GM19463 (cell line): ENCODE data around the gene PPP4R4.
"Not testable (repeated sequence)": the region's sequence is repeated elsewhere in the genome, so short reads cannot be mapped to it uniquely, and the experiment has no call there.

ENCODE experiments used
- ATAC-seq: cut with Tn5 transposase; IDR thresholded peaks from one replicate; pipeline ENCODE4 v1.9.1; 2021; ENCODE audit warnings: mild to moderate bottlenecking, moderate library complexity; ENCODE audit not compliant: unreplicated experiment

Gene PPP4R4

DNA sequence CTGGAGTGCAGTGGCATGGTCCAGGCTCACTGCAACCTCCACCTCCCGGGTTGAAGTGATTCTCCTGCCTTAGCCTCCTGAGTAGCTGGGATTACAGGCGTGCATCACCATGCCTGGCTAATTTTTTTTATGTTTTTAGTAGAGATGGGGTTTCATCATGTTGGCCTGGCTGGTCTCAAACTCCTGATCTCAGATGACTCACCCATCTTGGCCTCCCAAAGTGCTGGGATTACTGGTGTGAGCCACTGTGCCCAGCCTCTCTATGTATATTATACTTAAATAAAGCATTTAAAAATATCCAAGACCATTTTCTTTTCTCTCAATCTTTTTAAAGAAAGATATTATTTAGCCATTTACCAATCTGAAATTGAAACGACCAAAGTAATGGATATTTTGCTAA is 90.1 kb downstream of the PPP4R4 start:
- not testable (repeated sequence) for ATAC-seq

DNA sequence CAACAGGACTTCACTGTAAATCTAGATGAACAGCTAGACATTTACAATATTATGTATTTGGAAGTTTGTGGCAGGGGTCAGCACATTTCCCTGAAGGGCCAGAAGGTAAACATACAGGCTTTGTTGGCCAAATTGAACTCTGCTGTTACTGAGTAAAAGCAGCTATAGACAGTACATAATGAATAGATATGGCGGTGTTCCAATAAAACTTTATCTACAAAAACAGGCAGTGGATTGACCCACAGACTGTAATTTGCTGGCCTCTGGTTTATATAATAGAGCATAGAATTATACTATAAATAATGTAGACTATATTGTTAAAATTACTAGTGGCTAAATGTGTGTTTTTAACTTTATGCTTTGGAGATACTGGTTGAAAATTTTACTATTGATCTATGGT is 93.2 kb downstream of the PPP4R4 start:
- ATAC-seq: no peak

DNA sequence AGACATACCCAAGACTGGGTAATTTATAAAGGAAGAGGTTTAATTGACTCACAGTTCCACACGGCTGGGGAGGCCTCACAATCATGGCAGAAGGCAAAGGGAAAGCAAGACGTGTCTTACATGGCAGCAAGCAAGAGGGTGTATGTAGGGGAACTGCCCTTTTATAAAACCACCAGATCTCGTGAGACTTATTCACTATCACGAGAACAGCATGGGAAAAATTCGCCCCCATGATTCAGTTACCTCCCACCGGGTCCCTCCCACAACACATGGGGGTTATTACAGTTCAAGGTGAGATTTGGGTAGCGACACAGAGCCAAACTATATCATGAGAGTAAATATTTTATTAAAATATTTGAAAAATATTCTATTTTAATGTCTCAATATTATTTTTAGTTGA is 94.5 kb downstream of the PPP4R4 start:
- not testable (repeated sequence) for ATAC-seq

DNA sequence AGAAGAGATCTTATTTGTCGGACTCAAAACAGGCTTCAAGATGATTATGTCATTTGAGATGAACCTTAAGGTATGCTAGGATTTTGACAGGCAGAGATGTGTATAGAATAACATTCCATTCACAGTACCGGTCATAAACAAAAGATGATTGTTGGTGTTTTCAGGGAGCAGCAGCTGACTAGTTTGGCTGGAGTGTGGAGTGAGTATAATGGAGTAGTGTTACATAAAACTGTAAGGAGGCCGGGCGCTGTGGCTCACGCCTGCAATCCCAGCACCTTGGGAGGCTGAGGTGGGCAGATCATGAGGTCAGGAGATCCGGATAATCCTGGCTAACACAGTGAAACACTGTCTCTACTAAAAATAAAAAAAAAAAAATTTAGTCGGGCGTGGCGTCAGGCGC is 95.0 kb downstream of the PPP4R4 start:
- no peak for ATAC-seq

DNA sequence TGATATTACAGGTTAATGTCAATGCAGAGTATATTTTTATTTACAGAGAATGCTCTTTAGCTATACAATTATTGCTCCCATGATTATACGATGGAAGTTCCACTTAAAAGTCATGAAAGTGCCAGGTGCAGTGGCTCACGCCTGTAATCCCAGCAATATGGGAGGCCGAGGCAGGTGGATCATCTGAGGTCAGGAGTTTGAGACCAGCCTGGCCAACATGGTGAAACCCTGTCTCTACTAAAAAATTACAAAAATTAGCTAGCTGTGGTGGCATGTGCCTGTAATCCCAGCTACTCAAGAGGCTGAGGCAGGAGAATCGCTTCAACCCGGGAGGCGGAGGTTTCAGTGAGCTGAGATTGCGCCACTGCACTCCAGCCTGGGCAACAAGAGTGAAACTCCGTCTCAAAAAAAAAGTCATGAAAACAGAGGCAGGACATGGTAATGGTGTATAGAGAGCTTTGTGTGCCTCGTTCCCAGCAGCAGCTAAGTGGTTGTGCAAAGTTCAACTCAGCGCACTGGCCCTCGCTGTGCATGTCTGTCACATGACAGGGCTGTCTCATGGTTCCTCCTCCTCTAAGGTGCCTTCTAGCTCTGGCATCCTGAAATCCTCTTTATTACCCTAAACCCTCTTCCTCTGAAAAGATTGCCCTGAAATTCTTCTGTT is 102.9 kb downstream of the PPP4R4 start:
- ATAC-seq: not testable (repeated sequence)

DNA sequence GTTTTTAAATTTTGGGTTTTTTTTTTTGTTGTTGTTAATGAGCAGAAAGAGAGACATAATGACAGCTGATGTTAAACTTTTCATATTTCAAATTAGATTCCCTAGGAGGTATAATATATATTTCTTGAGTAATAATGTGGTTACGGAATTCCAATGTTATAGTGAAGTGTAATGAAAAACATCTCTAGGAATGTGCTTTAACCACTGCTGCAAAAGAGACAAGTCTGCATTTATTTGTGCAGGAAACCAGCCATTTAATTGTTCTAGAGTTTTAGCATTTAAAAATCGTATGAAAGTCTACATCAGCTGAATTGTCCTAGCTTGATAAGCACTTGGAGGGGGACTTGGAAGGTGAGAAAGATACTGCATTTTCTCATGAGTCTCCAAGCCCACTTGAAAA is 104.6 kb downstream of the PPP4R4 start:
- no peak for ATAC-seq

DNA sequence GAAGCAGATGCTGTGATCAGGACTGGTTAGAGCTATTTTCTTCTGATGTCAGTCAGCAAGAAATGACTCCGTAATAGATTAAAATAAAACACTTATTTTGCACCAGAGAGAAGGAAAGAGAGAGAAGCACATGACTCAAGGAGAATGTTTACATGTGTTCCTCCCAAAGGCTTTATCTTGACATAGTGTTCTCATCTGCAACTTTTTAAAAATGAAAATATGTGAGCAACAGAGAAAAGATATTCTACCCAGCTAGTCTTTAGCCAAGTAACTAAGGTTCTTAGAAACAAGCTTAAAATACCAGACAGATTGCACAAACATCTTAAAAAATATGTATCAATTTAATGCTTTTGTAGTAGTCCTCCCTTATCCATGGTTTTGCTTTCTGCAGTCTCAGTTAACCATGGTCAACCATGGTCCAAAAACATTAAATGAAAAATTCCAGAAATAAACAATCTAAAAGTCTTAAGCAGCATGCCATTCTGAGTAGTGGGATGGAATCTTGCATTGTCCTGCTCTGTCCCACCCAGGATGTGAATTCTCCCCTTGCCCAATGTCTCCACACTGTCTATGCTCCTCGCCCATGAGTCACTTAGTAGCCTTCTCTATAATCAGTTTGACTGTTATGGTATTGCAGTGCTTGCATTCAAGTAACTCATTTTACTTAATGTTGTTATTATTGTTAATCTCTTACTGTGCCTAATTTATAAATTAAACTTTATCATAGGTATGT is 109.0 kb downstream of the PPP4R4 start:
- ATAC-seq: no peak

DNA sequence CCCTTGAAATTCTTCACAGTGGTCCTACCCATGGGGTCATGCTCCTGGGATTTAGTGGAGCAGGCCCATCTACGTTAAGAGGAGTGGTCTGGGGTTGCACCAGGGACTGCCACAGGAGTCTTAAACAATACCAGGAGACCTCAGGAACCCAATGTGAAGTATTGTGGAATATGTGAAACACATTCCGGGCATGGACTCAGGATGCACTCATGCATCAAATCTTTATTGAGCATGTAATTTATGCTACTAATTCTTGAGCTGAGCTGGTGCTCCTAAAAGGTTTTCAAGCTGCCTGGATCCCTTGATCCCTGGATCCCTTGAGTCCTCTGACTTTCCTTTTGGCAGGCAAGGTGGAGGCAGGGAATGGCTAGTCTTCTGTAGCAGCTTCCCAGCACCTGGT is 110.1 kb downstream of the PPP4R4 start:
- no peak for ATAC-seq

DNA sequence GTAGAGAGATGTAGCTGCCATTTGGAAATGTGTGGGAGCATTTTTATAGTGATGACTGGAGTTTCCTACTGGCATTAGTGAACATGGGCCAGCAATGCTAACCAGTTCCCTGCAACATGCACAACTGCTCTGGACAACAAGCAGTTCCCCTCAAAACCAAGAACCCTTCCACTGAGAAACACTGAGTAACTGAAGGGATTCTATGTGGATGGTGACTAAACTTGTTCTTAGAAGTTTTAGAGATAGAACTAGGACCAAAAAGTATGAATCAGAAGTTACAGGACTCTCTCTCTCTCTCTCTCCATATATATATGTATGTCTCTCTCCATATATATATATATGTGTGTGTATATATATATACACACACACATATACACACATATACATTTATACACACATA is 111.0 kb downstream of the PPP4R4 start:
- no peak for ATAC-seq

DNA sequence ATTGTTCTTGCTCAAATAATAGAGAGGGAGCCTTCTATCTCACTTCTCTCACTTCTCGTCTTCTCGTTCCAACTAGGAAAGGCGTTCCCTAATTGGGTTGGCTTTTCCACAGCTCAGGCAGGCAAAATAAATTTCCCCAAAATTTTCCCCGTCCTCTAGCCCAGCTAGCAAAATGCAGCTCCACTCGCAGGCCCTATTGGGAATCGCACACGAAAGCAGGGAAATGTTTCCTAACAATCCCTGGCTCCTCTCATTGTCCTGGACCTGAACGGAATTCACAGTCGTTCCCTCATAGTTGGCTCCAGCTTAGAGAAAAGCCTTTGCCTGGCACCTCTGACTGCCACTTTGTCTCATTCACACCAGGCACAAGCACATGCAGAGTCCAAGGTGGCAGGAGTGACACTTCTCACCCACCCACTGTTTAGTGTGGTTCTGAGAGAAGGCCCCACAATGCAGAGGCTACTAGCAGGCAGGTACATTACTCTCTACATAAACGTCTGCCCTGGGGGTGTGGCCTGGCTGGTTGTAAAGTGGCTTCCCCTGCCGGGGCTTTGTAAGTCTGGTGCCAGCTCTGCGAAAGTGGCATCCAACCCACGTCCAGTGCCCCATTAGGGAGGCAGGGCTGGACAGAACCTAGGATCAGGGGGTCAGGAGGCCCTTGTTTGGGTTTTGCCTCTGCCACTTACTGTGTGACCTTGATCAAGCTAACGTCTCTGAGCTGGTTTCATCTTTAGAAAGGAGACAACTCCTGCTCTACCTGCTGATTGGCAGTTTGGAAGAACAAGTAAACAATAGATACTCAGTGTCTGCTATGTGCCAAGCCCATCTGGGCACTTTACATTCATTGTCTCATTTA is 114.7 kb downstream of the PPP4R4 start:
- ATAC-seq: no peak

DNA sequence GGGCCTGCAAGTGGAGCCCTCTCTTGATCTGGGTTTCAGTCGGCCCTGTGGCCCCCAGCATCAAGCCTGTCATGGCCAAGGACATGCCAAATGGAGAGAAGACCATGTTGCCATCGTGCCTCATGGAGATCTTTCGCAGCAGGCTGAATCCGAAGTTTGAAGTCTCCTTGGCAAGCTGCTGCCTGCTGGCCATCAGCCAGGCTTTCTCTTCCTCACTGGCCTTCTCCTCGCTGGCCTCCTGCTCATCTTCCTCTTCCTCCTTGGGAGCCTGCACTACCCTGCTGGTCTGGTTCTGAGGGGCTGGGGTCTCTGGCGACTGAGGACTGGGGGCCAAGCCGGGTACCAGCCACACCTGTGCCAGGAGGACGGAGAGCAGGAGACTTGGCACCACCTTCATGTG is 116.1 kb downstream of the PPP4R4 start:
- no peak for ATAC-seq

DNA sequence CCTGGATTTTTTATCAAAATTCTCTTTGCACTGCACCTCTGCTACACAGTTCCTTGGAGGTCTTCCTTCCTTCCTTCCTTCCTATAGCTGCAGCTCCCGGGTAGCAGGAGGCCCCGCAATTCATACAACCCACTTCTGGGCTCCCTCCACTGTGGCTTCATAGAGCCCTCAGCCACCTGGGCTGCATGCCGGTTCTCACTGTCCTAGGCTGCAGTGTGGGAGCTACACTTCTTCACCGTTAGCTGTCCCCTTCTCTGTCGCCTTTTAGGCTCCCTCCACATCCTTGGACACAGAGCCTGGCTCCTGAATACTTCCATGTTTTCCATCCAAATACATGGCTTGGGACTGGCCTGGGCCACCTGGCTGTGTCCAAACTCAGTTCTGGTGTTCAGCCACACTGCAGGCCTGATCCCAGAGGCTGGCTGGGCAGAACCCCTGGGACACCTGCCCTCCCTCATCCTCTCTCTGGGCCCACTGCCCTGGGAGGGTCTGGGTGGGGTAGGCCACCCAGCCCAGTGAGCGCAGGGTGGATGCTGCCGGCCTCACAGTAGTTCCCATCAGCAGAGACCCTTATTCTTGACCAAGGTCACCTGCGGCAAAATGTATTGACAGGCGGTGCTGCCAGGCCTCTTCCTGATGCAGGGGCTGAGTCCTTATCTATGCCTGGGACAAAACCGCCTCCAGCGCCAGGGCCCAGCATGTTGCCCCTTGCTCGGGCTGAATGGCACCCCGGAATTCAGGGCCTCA is 117.2 kb downstream of the PPP4R4 start:
- no peak for ATAC-seq

DNA sequence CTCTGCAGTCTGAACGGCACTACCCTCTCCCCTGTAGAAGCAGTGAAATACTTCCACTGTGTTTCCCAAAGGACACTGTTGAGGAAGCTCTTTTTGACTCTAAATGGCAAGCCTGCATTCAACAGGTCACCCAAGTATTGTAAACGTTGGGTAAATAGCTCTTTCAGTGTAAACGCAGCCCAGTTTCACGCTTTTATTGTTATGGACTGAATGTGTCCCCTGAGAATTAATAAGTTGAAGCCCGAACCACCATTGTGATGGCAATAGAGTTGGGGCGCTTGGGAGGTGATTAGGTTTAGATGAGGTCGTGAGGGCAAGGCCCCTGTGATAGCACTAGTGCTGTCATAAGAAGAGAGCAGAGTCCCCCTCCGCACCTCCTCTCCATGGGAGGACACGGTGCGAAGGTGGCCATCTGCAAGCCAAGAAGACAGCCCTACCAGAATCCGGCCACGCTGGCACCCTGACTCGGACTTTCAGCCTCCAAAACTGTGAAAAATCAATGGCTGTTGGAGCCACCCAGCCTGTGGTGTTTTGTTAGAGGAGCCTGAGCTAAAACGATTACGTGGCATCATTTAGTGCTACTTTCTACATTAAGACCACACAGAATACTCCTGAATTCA is 117.9 kb downstream of the PPP4R4 start:
- ATAC-seq: no peak

DNA sequence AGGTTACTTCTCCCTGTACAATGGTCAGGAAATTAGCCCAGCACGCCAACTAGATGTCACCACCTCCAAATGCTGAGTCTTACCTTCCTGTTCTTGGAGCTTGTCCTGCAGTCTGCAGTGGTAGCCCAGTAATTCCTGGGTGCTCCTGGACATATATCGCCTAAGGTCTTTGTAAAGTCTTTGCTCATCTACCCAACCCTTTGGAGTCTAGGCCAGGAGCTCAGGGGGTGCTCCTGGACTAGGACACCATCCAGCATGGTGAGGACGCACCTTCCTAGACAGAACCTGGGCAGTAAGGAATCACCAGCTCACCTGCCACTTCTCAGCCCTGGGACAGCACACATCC is 118.4 kb downstream of the PPP4R4 start:
- ATAC-seq: no peak

DNA sequence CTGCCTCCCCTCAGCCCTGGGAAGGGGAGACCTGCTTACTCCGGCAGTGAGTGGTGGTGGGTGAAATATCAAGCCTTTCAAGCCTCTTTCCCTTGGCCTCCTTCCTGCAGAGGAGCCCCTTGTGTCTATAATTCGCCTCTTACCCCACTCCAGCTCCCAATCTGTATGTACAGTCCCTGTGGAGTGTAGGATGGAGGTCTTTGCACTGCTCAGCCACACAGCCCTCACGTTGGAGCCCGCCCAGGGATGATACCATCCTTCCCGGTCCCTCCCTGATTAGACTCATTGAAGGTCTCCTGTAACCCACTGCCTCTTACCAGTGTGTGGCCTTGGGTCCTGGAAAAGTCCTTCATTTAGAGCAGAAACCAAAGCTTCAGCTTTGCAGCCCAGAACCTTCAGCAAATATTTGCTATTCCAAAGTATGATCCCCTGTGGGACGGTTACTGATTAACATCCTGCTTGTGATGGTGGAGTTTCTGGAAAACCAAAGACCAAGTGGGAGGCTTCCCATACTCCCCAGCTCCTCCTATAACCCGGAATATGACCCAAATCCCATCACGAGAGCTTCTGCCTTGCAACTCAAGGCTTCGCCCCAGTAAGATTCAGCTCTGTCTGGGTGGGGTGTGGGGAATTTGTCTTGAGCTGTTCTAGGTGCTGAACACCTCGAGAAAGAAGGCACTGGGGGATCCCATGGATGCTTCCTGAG is 118.9 kb downstream of the PPP4R4 start, which contains the start of gene SERPINA10:
TSS of gene SERPINA10 (minus strand) at position 397 of the 706 bp plus-strand sequence. CDS start 2,675 bp downstream, outside the sequence.
- ATAC-seq: no peak

DNA sequence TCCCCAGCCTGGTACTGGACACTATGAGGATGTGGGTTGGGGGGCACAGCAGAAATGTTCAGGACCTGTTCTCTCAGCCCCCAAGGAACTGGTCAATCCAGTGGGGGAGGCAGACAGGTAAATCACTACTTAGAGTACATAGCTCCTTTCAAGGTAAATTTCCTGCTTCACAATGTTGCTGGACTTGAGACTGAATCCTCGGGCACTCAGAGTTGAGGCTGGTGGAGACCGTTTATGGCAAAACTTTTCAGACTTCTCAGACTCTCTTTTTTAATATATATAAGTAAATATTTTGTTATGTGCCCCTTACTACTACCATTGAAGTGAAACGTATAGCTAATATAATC is 119.4 kb downstream of the PPP4R4 start:
- ATAC-seq: no peak

DNA sequence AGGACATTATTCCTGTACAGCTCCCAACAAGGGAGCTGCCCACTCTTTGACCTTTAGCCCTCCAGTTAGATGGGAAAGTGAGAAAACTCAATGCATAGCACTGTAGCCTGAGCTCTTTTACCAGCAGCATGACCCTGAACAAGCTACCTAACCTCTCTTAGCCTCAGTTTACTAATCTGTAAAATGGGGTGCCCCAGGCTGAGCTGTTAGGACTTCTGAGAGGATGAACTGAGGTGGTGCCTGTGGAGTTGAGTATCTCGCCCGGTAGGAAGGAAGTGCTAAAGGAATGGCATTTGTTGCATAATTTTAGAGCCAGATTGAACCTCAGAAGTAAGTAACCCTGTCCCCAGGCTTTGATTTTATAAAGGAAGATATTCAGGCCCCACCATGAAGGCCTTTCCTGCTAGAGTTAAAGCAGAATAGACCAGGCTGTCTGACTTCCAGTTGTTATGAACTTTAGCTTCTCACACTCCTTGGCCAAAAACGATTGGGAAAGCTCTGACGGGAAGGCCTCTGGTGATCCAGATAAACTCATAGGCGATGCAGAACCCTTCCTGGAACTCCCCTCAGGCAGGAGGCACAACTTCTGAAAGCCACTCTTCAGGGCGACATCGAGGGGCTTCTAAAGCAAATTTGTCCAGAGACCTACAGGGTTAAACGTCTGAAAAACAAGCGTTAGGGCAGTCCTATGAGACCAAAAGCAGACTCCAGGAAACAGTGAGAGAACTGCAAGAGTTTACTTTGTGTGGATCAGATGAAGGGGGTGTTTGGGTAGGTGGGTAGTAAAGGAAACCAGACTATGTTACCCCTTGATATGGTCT is 121.4 kb downstream of the PPP4R4 start:
- no peak for ATAC-seq

DNA sequence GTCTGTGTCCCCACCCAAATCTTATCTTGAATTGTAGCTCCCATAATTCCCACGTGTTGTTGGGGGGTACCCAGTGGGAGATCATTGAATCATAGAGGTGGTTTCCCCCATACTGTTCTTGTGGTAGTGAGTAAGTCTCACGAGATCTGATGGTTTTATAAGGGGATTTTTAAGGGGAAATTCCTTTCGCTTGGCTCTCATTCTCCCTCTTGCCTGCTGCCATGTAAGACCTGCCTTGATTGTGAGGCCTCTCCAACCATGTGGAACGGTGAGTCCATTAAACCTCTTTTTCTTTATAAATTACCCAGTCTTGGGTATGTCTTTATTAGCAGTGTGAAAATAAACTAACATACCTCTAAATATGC is 122.0 kb downstream of the PPP4R4 start:
- not testable (repeated sequence) for ATAC-seq

DNA sequence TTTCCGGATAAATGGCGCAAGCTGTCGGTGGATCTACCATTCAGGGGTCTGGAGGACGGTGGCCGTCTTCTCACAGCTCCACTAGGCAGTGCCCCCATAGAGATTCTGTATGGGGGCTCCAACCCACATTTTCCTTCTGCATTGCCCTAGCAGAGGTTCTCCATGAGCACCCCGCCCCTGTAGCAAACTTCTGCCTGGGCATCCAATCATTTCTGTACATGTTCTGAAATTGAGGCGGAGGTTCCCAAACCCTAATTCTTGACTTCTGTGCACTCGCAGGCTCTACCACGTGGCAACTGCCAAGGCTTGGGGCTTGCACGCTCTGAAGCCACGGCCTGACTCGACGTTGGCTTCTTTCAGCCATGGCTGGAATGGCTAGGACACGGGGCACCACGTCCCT is 124.0 kb downstream of the PPP4R4 start:
- ATAC-seq: no peak
